TTC549 (cell line): ENCODE data around the gene TANGO6.

Source experiments
- FAIRE-seq: peaks from 2 replicates; lab custom pipeline; 2012; peaks lifted over from hg19 to GRCh38; lab: Jason Lieb, UNC

The TANGO6 gene

GRCh38 chr16:69105501-69106361 lies 262.4 kb downstream of the TANGO6 start, which contains the start of gene HAS3:
Gene HAS3, plus strand, starts transcription at chr16:69105653. Its CDS starts 3,743 bp downstream, at chr16:69109396.
- FAIRE-seq: no peak

GRCh38 chr16:69106491-69107315 lies 263.4 kb downstream of the TANGO6 start:
- FAIRE-seq: no peak

- no peak for FAIRE-seq
Observed at GRCh38 chr16:69107316-69107962, 264.1 kb downstream of the TANGO6 start.

- no peak for FAIRE-seq
Observed at GRCh38 chr16:69108064-69108904, 265.0 kb downstream of the TANGO6 start.

- FAIRE-seq: no peak
Observed at GRCh38 chr16:69108905-69109252, 265.5 kb downstream of the TANGO6 start.

GRCh38 chr16:69109486-69110270 lies 266.3 kb downstream of the TANGO6 start:
- FAIRE-seq: no peak

GRCh38 chr16:69110406-69110805 lies 267.1 kb downstream of the TANGO6 start:
- FAIRE-seq: no peak

- FAIRE-seq: no peak
Observed at GRCh38 chr16:69111216-69111875, 268.0 kb downstream of the TANGO6 start.

- FAIRE-seq: no peak
Observed at GRCh38 chr16:69111876-69112230, 268.5 kb downstream of the TANGO6 start.

GRCh38 chr16:69112285-69113129 lies 269.2 kb downstream of the TANGO6 start:
- no peak for FAIRE-seq

GRCh38 chr16:69113216-69113615 lies 269.9 kb downstream of the TANGO6 start:
- FAIRE-seq: no peak

- no peak for FAIRE-seq
Observed at GRCh38 chr16:69114346-69114975, 271.1 kb downstream of the TANGO6 start.

GRCh38 chr16:69114976-69115355 lies 271.6 kb downstream of the TANGO6 start:
- no peak for FAIRE-seq

GRCh38 chr16:69115361-69115760 lies 272.0 kb downstream of the TANGO6 start:
- no peak for FAIRE-seq

GRCh38 chr16:69115837-69116236 lies 272.5 kb downstream of the TANGO6 start:
- no peak for FAIRE-seq

GRCh38 chr16:69116256-69116875 lies 273.0 kb downstream of the TANGO6 start:
- FAIRE-seq: no peak

GRCh38 chr16:69116906-69117305 lies 273.6 kb downstream of the TANGO6 start:
- no peak for FAIRE-seq

- FAIRE-seq: no peak
Observed at GRCh38 chr16:69118468-69118867, 275.1 kb downstream of the TANGO6 start.

- FAIRE-seq: no peak
Observed at GRCh38 chr16:69118994-69119393, 275.7 kb downstream of the TANGO6 start.
